Fibroblast of skin of scalp (primary cell): Measurements from ENCODE around the gene TRIM47.
A peak's percentile ranks its signal among the peaks of the same experiment; 100 is the strongest.
"Not testable (repeated sequence)": the region's sequence is repeated elsewhere in the genome, so short reads cannot be mapped to it uniquely, and the experiment has no call there.

ENCODE experiments used
- DNase-seq: peaks from one replicate; pipeline ENCODE4 v3.0.0-alpha.2; 2013

TRIM47 gene

GRCh38 chr17:75865404-75866188 is 12.8 kb downstream of the TRIM47 start:
- not testable (repeated sequence) for DNase-seq

- DNase-seq: not testable (repeated sequence)
Measured at GRCh38 chr17:75864887-75865286, 13.5 kb downstream of the TRIM47 start.

GRCh38 chr17:75864448-75864871 is 13.9 kb downstream of the TRIM47 start:
- peak; percentile 72 for DNase-seq

- DNase-seq: peak; percentile 42
Measured at GRCh38 chr17:75861927-75862317, 16.5 kb downstream of the TRIM47 start.

GRCh38 chr17:75859358-75859757 is 19.0 kb downstream of the TRIM47 start:
- not testable (repeated sequence) for DNase-seq

- no peak for DNase-seq
Measured at GRCh38 chr17:75856062-75856756, 22.2 kb downstream of the TRIM47 start.

- peak; percentile 100 for DNase-seq
Measured at GRCh38 chr17:75855310-75856061, 22.9 kb downstream of the TRIM47 start, which contains the start of gene WBP2. TSS of gene WBP2 (minus strand) at chr17:75855335. CDS start at chr17:75855297, 38 bp downstream.

GRCh38 chr17:75854881-75855309 is 23.5 kb downstream of the TRIM47 start:
- no peak for DNase-seq

- DNase-seq: peak; percentile 51
Measured at GRCh38 chr17:75854101-75854748, 24.2 kb downstream of the TRIM47 start.

- DNase-seq: no peak
Measured at GRCh38 chr17:75853433-75853832, 24.9 kb downstream of the TRIM47 start.

GRCh38 chr17:75851693-75851991 is 26.7 kb downstream of the TRIM47 start:
- DNase-seq: not testable (repeated sequence)

- DNase-seq: no peak
Measured at GRCh38 chr17:75850928-75851692, 27.3 kb downstream of the TRIM47 start.

- no peak for DNase-seq
Measured at GRCh38 chr17:75849724-75850123, 28.7 kb downstream of the TRIM47 start.

GRCh38 chr17:75849279-75849646 is 29.1 kb downstream of the TRIM47 start:
- DNase-seq: no peak

- no peak for DNase-seq
Measured at GRCh38 chr17:75848523-75849278, 29.7 kb downstream of the TRIM47 start.

GRCh38 chr17:75847614-75848522 is 30.5 kb downstream of the TRIM47 start:
- no peak for DNase-seq

- no peak for DNase-seq
Measured at GRCh38 chr17:75846692-75847613, 31.4 kb downstream of the TRIM47 start.

GRCh38 chr17:75845933-75846691 is 32.3 kb downstream of the TRIM47 start:
- no peak for DNase-seq
